Measurements from ENCODE around the gene ESPNL.

The ESPNL gene

GRCh38 chr2:238129166-238130010 is 29.2 kb downstream of the ESPNL start:
- H3K79me2 ChIP-seq (ENCODE audit: control insufficient read depth, low read length), result no peaks in the 10 kb centered on the region

GRCh38 chr2:238130111-238130695 is 30.1 kb downstream of the ESPNL start:
- Histone ChIP-seq H3K9me2 (replicated peaks; ENCODE audit: control insufficient read depth, low read length) (no peaks in the 10 kb centered on the region), H4K20me1 (ENCODE audit: control insufficient read depth, insufficient read depth, low read depth, low read length) (peaks cover 2% of the 10 kb centered on the region; the same call in 1 of the 2 replicates), H3K79me2 (ENCODE audit: control insufficient read depth, low read length) (no peaks in the 10 kb centered on the region), H3K27me3 (ENCODE audit: control insufficient read depth, low read length) (no peaks in the 10 kb centered on the region), H3F3A (ENCODE audit: control insufficient read depth, insufficient read depth) (no peaks in the 10 kb centered on the region), H3K36me3 (ENCODE audit: control insufficient read depth, low read length) (no peaks in the 10 kb centered on the region), H3K27ac (ENCODE audit: low read depth, low read length) (no peak overlapping the region), H3K9me3 (ENCODE audit: control insufficient read depth, insufficient read depth, low read length) (peaks cover 7% of the 10 kb centered on the region; the same call in 1 of the 2 replicates), H3K4me3 (ENCODE audit: low read length) (no peak overlapping the region), H3K4me2 (ENCODE audit: low read length) (no peak overlapping the region), H3K4me1 (ENCODE audit: control insufficient read depth, low read length) (no peaks in the 10 kb centered on the region)
- TF ChIP-seq EZH2phosphoT487 (IDR thresholded peaks at IDR 0.05; ENCODE audit: borderline replicate concordance, low read length), result no peak
- no peak for TF ChIP-seq CTCF (IDR thresholded peaks at IDR 0.05; ENCODE audit: low read depth, low read length, poor library complexity, severe bottlenecking)

More at GRCh38 chr2:238129166-238130010, 29.2 kb downstream of the ESPNL start:
- Histone ChIP-seq H3K4me3 (ENCODE audit: low read length) (no peak overlapping the region), H3K9me2 (replicated peaks; ENCODE audit: control insufficient read depth, low read length) (no peaks in the 10 kb centered on the region), H3K27ac (ENCODE audit: low read depth, low read length) (no peak overlapping the region), H3K36me3 (ENCODE audit: control insufficient read depth, low read length) (no peaks in the 10 kb centered on the region), H3K27me3 (ENCODE audit: control insufficient read depth, low read length) (no peaks in the 10 kb centered on the region), H3K4me1 (ENCODE audit: control insufficient read depth, low read length) (no peaks in the 10 kb centered on the region), H4K20me1 (ENCODE audit: control insufficient read depth, insufficient read depth, low read depth, low read length) (peaks cover 2% of the 10 kb centered on the region; the same call in 1 of the 2 replicates), H3K4me2 (ENCODE audit: low read length) (no peak overlapping the region), H3F3A (ENCODE audit: control insufficient read depth, insufficient read depth) (no peaks in the 10 kb centered on the region), H3K9me3 (ENCODE audit: control insufficient read depth, insufficient read depth, low read length) (peaks cover 7% of the 10 kb centered on the region; the same call in 1 of the 2 replicates)
- TF ChIP-seq CTCF (IDR thresholded peaks at IDR 0.05; ENCODE audit: low read depth, low read length, poor library complexity, severe bottlenecking) (no peak), EZH2phosphoT487 (IDR thresholded peaks at IDR 0.05; ENCODE audit: borderline replicate concordance, low read length) (no peak)

DNA sequence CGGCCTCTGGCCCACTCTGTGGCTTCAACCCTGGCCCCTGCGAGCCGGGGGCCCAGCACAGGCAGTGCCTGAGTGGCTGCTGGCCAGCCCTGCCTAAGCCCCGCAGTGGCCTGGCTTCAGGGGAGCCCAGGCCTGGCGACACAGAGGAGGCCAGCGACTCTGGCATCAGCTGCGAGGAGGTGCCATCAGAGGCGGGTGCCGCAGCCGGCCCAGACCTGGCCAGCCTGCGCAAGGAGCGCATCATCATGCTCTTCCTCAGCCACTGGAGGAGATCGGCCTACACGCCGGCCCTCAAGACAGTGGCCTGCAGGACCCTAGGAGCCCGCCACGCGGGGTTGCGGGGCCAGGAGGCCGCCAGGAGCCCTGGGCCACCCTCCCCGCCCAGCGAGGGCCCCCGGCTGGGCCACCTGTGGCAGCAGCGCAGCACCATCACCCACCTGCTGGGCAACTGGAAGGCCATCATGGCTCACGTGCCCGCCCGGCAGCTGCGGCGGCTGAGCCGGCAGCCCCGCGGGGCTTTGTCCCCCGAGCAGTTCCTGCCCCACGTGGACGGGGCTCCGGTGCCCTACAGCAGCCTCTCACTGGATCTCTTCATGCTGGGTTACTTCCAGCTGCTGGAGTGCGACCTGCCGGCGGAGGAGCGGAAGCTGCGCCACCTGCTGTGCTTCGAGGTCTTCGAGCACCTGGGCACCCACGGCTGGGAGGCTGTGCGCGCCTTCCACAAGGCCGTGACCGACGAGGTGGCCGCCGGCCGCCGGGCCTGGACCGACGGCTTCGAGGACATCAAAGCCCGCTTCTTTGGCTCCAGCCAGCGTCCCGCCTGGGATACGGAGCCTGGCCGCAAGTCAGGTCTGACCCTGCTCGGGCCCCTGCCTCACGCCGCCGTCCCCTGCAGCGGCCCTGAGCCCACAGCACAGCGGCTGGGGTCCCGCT is 30.8 kb downstream of the ESPNL start:
- Histone ChIP-seq H3K4me3 (ENCODE audit: low read length) (no peak overlapping the region), H3K27ac (ENCODE audit: low read depth, low read length) (no peak overlapping the region), H3K79me2 (ENCODE audit: control insufficient read depth, low read length) (no peaks in the 10 kb centered on the region), H3K36me3 (ENCODE audit: control insufficient read depth, low read length) (no peaks in the 10 kb centered on the region), H3K9me3 (ENCODE audit: control insufficient read depth, insufficient read depth, low read length) (peaks cover 7% of the 10 kb centered on the region; the same call in 1 of the 2 replicates), H3K4me2 (ENCODE audit: low read length) (no peak overlapping the region), H3K4me1 (ENCODE audit: control insufficient read depth, low read length) (no peaks in the 10 kb centered on the region), H3F3A (ENCODE audit: control insufficient read depth, insufficient read depth) (no peaks in the 10 kb centered on the region), H3K9me2 (replicated peaks; ENCODE audit: control insufficient read depth, low read length) (no peaks in the 10 kb centered on the region), H3K27me3 (ENCODE audit: control insufficient read depth, low read length) (no peaks in the 10 kb centered on the region), H4K20me1 (ENCODE audit: control insufficient read depth, insufficient read depth, low read depth, low read length) (peaks cover 2% of the 10 kb centered on the region; the same call in 1 of the 2 replicates)
- TF ChIP-seq EZH2phosphoT487 (IDR thresholded peaks at IDR 0.05; ENCODE audit: borderline replicate concordance, low read length) (no peak), CTCF (IDR thresholded peaks at IDR 0.05; ENCODE audit: low read depth, low read length, poor library complexity, severe bottlenecking) (peak; percentile 39)

Measured in DOHH2 (cell line).